ENCODE data around the gene GRAMD2A. TPM values are rescaled to one million over a fixed set of nuclear protein-coding genes. Genes with fewer than 3 reads are reported as not detected.

GRAMD2A gene
- polyA plus RNA-seq, 1 experiment: 0.30 TPM

DNA sequence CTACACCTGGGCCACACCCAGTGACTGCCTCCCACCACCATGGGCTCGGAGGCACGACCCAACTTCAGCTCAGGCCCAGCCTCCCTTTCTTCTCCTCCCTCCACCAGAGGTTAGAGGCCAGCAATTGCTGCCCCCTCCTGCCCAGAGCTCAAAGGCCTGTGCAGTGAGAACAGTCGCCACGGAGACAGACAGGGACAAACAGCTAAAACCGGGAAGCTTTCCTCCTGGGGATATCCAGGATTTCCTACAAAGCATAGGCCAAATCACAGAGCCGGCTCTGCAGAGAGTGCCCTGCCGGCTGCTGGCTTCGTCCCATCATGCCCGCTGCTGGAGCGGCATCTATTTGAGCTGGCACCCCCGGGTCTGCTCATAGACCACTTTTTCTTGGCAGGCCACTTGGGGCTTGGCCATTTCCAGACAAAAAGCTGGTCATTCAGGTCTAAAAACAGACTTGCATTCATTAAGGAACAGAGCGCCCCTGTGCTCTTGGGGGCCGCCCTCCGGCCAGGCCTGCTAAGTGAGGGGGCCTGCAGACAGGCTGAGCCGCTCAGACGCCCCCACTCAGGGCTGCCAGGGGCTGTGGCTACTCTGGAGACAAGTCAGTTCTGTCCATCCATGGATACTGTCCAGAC, 17.5 kb downstream of the GRAMD2A start:
- Histone ChIP-seq H3K4me3 (ENCODE audit: low read depth, low read length) (no peak overlapping the region), H3K27me3 (ENCODE audit: control insufficient read depth, insufficient read depth, low read length) (peaks cover 35% of the 10 kb centered on the region), H3K27ac (ENCODE audit: low read depth, low read length) (no peak overlapping the region), H3K9me3 (ENCODE audit: control insufficient read depth, insufficient read depth, low read length) (no peaks in the 10 kb centered on the region; the same call in 1 of the 2 replicates)
- POLR2A ChIA-PET: no interaction called here
- CTCF ChIA-PET: no interaction called here
- no peak for DNase-seq (ENCODE audit: low read depth, low spot score)
- no peak for TF ChIP-seq CTCF (IDR thresholded peaks at IDR 0.05; ENCODE audit: low read depth, low read length)

GRCh38 chr15:72178976-72179585, 18.5 kb downstream of the GRAMD2A start:
- no peak for DNase-seq (ENCODE audit: low read depth, low spot score)
- Histone ChIP-seq H3K27ac (ENCODE audit: low read depth, low read length) (no peak overlapping the region), H3K4me3 (ENCODE audit: low read depth, low read length) (no peak overlapping the region), H3K9me3 (ENCODE audit: control insufficient read depth, insufficient read depth, low read length) (no peaks in the 10 kb centered on the region; the same call in 1 of the 2 replicates), H3K27me3 (ENCODE audit: control insufficient read depth, insufficient read depth, low read length) (peaks cover 31% of the 10 kb centered on the region)
- CTCF ChIA-PET: no interaction called here
- TF ChIP-seq CTCF (IDR thresholded peaks at IDR 0.05; ENCODE audit: low read depth, low read length): no peak
- POLR2A ChIA-PET: no interaction called here

DNA sequence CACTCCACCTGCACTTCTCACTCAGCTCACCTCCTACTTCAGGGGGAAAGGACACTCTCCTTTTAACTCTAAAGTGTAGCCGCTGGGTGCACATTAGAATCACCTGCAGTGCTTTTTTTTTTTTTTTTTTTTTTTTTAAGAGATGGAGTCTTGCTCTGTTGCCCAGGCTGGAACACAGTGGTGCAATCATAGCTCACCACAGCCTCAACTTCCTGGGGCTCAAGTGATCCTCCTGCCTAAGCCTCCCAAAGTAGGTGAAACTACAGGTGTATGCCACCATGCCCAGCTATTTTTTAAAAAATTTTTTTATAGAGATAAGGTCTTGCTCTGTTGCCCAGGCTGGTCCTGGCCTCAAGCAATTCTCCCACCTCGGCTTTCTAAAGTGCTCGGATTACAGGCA, 20.8 kb downstream of the GRAMD2A start:
- Histone ChIP-seq H3K4me3 (ENCODE audit: low read depth, low read length) (no peak overlapping the region), H3K9me3 (ENCODE audit: control insufficient read depth, insufficient read depth, low read length) (no peaks in the 10 kb centered on the region; the same call in 1 of the 2 replicates), H3K27ac (ENCODE audit: low read depth, low read length) (no peak overlapping the region), H3K27me3 (ENCODE audit: control insufficient read depth, insufficient read depth, low read length) (peaks cover 24% of the 10 kb centered on the region)
- ChIA-PET CTCF (interaction anchor here (0.6 kb wide), 2 partner anchors 21 to 103 kb away, joined by 3 to 9 read pairs; no protein-coding TSS in a partner anchor), POLR2A (no interaction called here)
- no peak for TF ChIP-seq CTCF (IDR thresholded peaks at IDR 0.05; ENCODE audit: low read depth, low read length)
- no peak for DNase-seq (ENCODE audit: low read depth, low spot score)

DNA sequence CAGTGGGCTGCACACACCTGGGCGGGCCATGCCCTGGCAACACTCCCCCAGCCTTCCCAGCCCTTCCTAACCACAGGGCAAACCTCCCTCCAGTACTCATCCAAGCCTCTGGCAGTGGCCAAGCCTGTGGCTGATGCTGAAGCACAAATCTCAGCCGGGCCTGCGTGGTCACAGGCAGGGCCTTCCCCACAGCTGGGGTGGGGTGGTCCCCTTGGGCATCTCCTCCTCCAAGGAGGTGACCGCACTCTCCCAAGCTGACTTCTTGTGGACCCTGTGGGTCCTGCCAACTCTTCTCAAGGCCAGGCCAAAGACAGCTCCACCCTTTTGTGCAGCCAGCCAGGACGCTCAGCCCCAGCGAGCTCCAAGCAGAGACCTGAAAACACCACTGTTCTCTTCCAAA, 21.4 kb downstream of the GRAMD2A start:
- no peak overlapping the region for H3K4me3 ChIP-seq (ENCODE audit: low read depth, low read length)
- ChIA-PET CTCF (interaction anchor here (0.6 kb wide), 1 partner anchor 20 kb away, joined by 3 read pairs; no protein-coding TSS in a partner anchor), POLR2A (no interaction called here)
- no peak for TF ChIP-seq CTCF (IDR thresholded peaks at IDR 0.05; ENCODE audit: low read depth, low read length)
- H3K9me3 ChIP-seq (ENCODE audit: control insufficient read depth, insufficient read depth, low read length): no peaks in the 10 kb centered on the region; the same call in 1 of the 2 replicates
- H3K27me3 ChIP-seq (ENCODE audit: control insufficient read depth, insufficient read depth, low read length): peaks cover 24% of the 10 kb centered on the region
- no peak overlapping the region for H3K27ac ChIP-seq (ENCODE audit: low read depth, low read length)
- DNase-seq (ENCODE audit: low read depth, low spot score): no peak
